UCSD-AML1 (cell line): ENCODE data around the gene MFN1.

Experiments used
- DNase-seq: peaks from one replicate; lab custom pipeline; 2025; ENCODE audit not compliant: unreplicated experiment; lab: John Stamatoyannopoulos, UW

Gene MFN1

DNA sequence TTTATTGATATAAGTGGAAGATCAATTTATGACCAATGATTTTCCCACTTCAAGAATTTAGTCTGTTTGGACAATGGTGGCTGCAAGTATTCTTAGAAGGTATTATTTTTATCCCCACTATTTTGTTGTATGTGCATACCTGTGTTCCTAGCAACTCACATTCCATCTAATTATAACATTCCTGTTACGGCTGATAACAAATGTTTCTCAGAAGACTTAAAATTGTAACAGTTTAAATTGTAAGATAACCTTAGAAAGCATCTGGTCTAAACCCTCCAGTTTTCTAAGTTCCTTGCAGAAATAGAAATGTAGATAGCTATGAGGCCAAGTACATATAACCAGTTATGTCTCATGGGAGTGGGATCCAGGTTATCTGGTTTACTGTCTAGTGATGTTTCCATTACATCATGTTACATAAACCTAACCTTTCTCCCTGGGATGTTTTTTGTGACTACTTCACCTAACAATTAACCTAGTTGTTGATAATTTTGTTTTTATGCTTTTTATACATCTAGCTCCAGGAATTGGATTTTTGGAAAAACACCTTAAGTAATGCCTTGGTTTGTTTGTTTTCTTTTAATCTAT lies 11.1 kb upstream of the MFN1 start:
- no peak for DNase-seq

DNA sequence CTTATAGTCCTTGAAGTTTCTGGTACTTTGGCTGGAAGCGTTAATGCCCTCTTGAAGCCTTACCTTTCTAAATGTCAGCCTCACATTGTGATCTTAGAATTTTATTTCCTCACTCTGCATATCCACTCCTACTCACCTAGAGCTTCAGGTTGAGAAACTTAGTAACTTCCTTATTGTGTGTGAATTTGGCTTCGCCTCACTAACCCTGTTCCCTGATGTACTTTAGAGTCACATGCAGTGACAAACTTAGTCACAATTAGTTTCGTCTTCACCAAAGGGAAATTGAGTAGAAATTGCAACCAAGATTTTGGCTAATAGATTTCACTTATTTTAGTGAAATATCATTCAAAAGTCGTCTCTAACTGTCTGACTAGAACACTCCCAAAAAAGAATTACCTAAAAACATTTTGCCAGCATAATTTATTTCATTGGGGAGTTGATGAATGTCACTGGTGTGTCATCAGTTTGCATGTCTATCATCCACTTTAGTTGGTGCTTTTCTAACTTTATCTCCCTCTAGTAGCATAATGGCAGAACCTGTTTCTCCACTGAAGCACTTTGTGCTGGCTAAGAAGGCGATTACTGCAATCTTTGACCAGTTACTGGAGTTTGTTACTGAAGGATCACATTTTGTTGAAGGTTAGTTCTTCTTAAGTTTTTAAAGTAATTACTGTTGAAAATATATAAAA lies 960 bp downstream of the MFN1 start:
- DNase-seq: no peak

DNA sequence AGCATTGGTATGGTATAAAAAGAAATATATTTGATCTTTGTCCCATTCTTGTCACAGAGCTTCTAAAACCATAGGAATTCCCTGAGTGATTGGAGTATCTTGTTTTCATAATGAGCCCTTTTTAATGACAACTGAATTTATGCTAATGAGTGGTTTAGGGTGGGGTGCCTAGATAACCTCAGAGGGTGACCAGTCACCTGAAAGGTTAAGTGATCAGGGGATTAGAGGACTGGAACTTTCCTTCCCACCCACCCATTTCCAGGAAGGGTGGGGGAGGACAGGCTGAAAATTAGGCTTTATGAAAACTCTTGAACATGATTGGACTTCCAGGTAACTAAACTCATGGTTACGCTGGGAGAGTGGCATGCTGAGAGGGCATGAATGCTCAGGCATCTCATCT lies 8.5 kb downstream of the MFN1 start:
- DNase-seq: no peak

DNA sequence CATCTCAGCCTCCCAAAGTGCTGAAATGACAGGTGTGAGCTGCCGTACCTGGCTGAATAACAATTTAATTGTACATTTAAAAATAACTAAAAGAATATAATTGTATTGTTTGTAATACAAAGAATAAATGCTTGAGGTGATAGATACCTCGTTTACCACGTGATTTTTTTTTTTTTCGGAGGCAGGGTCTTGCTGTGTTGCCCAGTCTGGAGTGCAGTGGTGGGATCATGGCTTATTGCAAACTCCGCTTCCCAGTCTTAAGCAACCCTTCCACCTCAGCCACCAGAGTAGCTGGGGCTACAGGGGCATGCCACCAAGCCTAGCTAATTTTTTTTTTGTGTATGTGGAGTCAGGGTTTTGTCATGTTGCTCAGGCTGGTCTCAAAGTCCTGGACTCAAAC lies 15.8 kb downstream of the MFN1 start:
- DNase-seq: no peak

DNA sequence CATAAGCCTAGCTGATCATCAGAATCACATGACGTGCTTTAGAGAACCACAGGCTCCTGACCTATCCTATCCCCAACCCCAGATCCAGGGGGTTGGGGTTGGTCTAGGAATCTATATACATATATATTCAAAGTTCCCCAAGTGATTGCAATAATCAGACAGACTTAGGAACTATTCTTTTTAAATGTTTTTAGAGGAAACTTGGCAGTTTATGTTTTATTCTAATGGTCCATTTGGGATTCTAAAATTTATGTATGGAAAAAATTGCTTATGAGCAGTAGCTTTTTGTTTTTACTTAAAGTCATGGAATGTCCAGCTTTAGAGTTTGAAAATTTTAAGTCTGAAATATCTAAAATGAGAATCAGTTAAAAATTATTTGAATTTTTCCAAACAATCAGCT lies 22.1 kb downstream of the MFN1 start:
- no peak for DNase-seq

DNA sequence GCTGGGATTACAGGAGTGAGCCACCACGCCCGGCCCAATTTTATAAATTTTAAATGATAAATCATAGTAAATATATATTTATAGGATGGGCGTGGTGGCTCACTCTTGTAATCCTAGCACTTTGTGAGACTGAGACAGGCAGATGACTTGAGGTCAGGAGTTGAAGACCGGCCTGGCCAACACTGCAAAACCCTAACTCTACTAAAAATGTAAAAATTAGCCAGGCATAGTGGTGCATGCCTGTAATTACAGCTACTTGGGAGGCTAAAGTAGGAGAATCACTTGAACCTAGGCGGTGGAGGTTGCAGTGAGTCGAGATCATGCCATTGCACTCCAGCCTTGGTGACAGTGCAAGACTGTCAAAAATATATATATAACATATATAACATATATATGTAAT lies 26.4 kb downstream of the MFN1 start:
- no peak for DNase-seq

DNA sequence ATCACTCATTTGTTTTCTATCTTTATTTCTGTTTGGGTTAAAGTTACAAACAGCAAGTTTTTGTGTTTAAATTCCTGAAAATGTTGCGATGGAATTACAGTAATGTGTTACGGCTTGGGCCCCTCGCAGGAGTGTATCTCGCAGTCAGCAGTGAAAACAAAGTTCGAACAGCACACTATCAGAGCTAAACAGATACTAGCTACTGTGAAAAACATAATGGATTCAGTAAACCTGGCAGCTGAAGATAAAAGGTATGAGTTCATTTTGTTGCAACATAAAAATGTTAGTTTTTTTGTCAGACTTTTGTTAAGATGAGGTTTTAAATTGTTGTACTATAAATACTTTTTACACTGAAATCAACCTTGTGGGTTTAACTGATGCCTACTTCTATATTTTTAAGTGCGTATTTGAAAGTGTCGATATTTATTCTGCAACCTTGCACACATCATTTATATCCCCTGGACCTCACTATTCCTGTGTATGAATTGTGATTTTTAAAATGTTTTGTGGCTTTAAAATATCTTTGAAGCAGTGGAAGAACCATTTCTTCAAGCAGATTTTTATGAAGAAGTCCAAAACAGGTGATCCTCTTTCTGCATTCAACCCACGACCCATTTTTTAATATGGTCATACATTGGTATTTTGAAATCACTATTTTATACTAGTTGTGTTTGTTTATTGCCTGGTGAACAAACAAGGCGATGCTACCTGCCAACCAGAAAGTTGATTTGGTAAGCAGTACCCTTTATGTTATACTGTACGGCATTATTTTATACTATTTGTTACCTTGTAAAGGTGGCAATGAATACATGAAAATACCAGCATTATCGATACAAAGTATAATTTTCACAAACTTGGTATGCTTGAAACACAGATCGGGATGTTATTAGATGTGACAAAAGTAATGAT lies 27.8 kb downstream of the MFN1 start:
- no peak for DNase-seq

DNA sequence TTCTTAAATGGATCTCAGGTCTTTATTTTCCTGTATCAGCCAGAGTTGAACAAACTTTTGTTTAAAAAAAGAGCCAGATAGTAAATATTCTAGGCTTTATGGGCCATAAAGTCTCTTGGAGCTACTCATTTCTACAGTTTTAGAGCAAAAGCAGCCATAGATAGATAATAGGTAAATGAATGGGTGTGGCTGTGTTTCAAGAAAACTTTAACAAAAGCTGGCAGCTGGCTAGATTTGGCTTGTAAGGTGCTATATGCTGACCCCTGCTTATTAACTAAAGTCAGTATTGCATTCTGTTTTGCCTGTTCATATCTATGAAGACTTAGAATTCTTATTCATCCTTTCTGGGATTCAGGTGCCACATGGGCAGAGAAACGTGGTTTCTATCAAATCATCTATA lies 29.0 kb downstream of the MFN1 start:
- DNase-seq: no peak

DNA sequence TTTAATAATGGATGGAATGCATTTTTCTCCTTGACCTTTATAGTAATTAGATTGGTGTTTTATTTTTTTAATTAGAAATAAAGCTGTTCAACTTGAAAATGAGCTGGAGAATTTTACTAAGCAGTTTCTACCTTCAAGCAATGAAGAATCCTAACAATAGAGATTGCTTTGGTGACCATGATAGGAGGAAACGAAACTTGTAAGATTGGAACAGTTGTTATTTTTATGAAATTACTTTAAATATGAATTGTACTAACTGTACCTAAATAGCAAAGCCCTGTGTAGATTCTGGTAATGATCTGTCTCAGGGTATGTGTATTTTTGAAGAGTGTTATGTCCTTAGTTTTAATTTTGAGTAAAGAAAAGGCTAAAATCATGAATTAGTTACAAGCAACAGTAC lies 44.4 kb downstream of the MFN1 start:
- DNase-seq: no peak

DNA sequence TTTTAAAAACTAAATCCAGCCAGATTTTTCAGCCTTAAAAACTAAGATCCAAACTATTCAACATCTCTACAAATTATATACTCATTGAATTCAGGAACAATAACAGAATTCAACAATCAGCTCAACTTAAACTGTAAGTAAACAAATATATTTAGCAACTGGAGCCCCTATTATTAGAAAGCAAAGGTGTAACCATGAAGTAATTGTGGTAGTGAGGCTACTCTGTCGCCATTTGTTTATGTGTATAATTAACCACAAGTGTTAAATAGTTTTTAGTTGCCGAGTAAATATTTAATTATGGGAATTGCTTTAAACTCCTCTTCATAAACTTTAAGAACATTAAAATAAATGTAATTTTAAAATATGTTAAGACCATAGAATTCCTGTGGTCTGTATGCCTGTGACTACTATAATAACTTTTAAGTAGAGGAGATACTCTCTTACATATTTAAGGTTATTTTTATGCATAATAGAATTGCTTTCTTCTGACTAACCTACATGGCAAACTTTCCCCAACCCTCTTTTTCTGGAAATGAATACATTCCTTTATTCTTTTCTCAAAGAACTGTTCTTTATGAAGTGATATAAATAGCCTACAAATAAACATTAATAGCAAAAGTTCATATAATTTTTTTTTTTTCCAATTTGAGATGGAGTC lies 51.2 kb downstream of the MFN1 start:
- no peak for DNase-seq

DNA sequence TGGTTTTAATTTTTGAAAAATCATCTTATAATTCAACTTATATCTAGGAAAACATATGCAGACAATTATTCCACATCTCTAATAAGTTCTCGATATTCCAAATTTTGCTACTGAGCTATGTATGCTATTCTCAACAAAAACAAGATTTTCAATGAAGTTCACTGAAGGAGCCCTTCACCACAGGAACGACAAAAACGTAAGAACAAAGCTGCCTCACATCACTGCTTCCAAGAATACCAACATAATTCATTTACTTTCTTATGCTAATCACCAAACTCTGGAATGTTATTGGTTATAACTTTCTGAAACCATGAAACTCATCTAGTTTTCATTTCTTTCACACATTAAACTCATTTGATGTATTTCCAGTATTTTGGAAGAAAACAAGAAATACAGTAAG lies 54.1 kb downstream of the MFN1 start:
- DNase-seq: no peak

DNA sequence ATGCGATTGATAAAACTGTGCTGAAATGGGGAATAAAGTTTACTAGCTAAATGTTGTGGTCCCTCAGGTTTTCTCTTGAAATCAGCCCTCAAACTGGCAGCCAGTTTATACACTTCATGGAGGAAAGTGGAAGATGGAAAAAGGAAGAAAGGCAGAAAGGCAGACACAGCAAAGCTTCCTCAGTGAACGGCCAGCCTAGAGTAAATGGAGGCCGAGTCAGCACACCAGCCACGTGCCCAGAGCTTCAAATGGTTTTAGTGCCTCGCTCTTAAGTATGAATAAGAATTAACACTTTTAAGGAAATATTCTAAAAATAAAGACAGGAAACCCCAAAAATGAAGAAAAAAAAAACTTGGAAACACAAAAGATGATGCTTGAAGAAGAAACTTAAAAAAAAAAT lies 55.5 kb downstream of the MFN1 start:
- no peak for DNase-seq

DNA sequence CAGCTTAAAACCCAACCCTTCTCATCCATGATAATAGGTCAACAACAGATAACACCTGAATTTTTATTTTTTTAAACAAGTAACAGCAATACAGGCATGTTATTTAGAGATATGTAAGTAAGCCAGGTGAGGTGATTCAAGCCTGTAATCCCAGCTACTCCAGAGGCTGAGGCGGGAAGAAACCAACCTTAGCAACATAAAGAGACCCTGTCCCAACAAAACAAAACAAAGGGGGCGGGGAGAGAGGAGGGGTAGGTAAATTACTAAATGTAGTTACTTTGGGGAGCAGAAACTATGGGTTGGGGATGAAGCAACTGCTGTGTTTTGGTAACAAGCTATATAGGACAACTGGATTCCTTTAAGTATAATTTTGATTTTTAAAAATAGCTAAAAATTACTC lies 56.8 kb downstream of the MFN1 start:
- DNase-seq: no peak

DNA sequence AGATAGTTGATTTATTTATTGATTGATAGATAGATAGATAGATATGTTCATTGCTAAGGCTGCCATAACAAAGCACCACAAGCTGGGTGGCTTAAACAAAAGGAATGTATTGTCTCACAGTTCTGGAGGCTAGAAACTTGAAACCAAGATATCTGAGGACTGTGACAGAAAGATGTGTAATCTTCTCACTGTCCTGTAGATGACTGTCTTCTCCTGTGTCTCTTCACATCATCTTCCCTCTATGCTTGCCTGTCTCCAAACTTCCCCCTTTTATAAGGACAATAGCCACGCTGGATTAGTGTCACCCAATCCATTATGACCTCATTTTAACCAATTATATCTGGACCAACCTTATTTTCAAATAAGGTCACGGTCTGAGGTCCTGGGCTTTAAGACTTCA lies 62.8 kb downstream of the MFN1 start:
- DNase-seq: no peak

DNA sequence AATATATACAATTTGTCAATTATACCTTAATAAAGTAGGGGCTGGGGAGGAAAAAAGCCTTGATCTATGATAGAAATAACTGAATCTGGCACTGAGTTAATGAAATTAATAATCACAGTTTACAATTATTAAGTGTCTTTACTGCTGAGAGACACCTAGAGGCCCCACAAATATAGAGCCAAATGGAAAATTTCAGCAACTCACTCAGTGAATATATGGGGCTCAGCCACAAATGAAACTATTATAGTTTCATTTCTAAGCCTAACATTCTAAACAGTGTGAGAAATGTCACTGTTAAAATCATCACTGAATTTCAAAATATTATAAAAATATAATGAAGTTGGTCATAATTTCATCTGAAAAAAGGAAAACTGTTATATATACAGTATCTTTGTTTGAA lies 63.5 kb downstream of the MFN1 start:
- DNase-seq: no peak

DNA sequence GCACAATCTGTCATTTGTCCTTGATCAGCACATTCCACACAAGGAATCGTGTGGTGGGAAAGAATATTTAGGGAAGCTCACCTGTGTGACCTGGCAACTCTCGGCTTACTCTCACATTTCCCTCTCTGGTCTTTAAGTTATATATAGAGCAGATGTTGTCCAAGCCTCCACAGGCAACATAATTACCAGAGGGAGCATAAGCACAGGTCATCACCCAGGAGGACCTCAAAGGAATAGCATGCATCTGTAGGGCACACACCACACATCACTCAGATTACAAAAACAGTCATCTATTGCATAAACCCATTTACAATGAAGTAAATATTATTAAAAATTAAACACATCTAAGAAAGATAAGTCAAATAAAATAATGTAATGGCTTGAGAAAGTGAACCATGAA lies 67.3 kb downstream of the MFN1 start:
- DNase-seq: no peak

DNA sequence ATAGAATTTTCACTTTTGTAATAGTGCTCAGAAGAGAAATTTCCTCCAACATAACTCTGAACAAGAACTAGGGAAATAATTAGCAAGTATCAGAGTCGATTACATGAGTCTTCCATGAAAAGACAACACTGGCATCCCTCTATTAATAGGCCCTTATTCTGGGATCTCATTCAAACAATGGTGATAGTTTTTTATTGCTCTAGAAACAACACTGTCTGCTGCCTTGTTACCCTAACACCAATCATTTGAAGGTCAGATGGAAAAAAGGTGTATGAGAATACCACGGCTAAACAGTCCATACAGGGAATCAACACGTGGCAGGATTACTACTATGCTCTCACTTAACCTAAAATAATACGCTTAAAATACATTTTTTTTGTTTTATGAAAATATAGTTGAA lies 67.9 kb downstream of the MFN1 start:
- no peak for DNase-seq

DNA sequence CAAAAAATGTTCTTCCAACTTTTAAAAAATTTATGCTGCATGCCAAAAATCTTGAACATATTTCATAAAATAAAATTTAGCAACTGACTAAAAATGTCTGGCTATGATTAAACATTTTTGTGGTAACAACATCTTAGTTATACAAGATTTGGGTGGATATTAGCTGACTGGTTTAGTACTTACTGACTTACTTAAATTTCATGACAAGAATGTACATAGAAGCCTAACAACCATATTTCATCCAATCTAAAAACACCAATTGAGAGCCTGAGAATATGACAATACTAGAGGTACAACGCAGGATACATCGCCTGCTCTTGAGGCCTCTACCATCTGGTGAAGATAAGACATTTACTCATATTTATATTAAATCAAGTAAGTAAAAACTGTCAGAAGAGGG lies 69.2 kb downstream of the MFN1 start:
- DNase-seq: no peak

DNA sequence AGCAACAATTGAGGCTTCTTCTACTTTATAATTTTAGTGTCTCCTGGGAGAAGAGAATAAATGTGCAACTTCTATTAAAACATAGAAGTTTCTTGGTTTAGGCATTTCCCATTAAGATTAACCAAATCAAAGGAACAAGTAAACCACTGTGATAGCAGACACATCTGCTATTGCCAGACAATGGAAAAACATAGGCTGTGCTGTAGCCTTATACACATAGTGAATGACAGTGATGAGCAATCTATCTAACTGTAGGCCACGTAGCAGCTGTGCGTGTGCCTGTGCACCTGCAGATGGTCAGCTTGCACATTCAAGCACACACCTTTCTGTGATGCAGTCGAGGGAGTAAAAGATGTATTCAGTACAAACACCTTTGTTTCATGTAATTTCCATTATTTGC lies 71.1 kb downstream of the MFN1 start:
- no peak for DNase-seq

DNA sequence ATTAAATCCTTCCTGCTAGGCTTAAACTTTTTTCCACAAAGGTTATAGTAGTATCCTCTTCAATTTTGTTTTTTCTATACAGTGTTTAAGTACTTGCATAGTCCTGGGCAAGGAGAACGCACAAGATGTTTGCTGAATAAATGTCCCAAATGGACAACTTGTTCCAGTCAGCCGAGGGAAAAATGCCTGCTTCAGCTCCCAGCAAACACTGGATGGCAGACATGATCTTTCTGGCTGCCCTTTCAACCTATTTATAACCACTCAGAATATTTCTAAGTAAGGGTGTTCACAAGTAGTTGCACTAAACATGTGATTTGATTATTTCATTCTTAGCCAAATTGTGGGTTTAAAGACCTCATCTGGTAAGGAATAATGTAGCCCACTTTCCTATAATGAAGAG lies 74.0 kb downstream of the MFN1 start:
- DNase-seq: no peak

DNA sequence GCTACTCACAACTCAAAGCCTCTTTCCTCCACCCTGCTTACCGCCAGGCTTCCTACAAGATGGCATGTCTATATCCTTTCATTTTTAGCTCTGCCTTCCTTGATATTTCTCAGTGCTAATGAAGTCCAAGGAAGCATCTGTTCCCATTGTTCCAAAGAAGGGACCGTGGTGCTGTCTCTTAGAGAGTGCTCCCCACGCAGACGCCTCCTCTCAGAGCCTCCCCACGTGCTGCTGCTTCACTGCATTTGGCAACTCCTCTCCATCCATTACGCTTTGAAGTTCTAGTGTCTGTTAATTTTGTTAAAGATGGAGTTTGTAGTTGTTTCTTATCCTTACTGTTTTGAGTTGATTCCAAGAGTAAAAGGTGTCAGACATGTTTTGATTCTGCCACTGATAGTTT lies 77.6 kb downstream of the MFN1 start:
- DNase-seq: no peak
